GM12892 (cell line): ENCODE data around the gene CACNA1C.

Experiments used
- DNase-seq: peaks from one replicate; pipeline ENCODE4 v3.0.0; 2011; ENCODE audit not compliant: insufficient read length
- FAIRE-seq: peaks from 2 replicates; lab custom pipeline; 2011; peaks lifted over from hg19 to GRCh38; lab: Jason Lieb, UNC
- POLR2A ChIP-seq: IDR thresholded peaks from 2 replicates; pipeline ENCODE4 v1.6.1; 2011; ENCODE audit warnings: low read depth, low read length, control low read depth
- POLR2AphosphoS5 ChIP-seq: IDR thresholded peaks from 2 replicates; pipeline ENCODE4 v1.6.1; 2011; ENCODE audit warnings: low read depth, low read length, control low read depth
- TAF1 ChIP-seq: IDR thresholded peaks from 2 replicates; pipeline ENCODE4 v1.6.1; 2011; ENCODE audit warnings: low read depth, mild to moderate bottlenecking, control low read depth, low read length, borderline replicate concordance

The CACNA1C gene

GRCh38 chr12:2336409-2336829 lies 283.6 kb downstream of the CACNA1C start:
- no peak for DNase-seq
- TF ChIP-seq TAF1 = no peak
- TF ChIP-seq POLR2A = no peak
- FAIRE-seq = peak; percentile 90

- FAIRE-seq = peak; percentile 77
- no peak for DNase-seq
- TF ChIP-seq POLR2A = no peak
- TF ChIP-seq TAF1 = no peak
- no peak for TF ChIP-seq POLR2AphosphoS5
Observed at GRCh38 chr12:2337031-2338010, 284.5 kb downstream of the CACNA1C start.

GRCh38 chr12:2338381-2338780 lies 285.6 kb downstream of the CACNA1C start:
- FAIRE-seq (no peak), DNase-seq (no peak)
- TF ChIP-seq POLR2AphosphoS5 = no peak
- TF ChIP-seq TAF1 = no peak
- TF ChIP-seq POLR2A = no peak

- DNase-seq (no peak), FAIRE-seq (no peak)
- TF ChIP-seq POLR2A = no peak
- no peak for TF ChIP-seq POLR2AphosphoS5
- TF ChIP-seq TAF1 = no peak
Observed at GRCh38 chr12:2338991-2339431, 286.2 kb downstream of the CACNA1C start.

- TF ChIP-seq POLR2AphosphoS5 = no peak
- no peak for TF ChIP-seq TAF1
- no peak for TF ChIP-seq POLR2A
- FAIRE-seq (no peak), DNase-seq (no peak)
Observed at GRCh38 chr12:2341051-2341751, 288.4 kb downstream of the CACNA1C start.

- no peak for DNase-seq
- TF ChIP-seq POLR2AphosphoS5 = no peak
- no peak for TF ChIP-seq POLR2A
- TF ChIP-seq TAF1 = no peak
- no peak for FAIRE-seq
Observed at GRCh38 chr12:2341871-2342270, 289.1 kb downstream of the CACNA1C start.

GRCh38 chr12:2343681-2344080 lies 290.9 kb downstream of the CACNA1C start:
- TF ChIP-seq POLR2A (no peak), TAF1 (no peak), POLR2AphosphoS5 (no peak)
- FAIRE-seq (peak; percentile 69), DNase-seq (no peak)

- TF ChIP-seq POLR2A (no peak), POLR2AphosphoS5 (no peak), TAF1 (no peak)
- no peak for FAIRE-seq
- DNase-seq = no peak
Observed at GRCh38 chr12:2344476-2344875, 291.7 kb downstream of the CACNA1C start.

GRCh38 chr12:2344885-2345284 lies 292.1 kb downstream of the CACNA1C start:
- no peak for FAIRE-seq
- DNase-seq = no peak
- TF ChIP-seq TAF1 (no peak), POLR2A (no peak), POLR2AphosphoS5 (no peak)

GRCh38 chr12:2345902-2346301 lies 293.1 kb downstream of the CACNA1C start:
- DNase-seq (no peak), FAIRE-seq (no peak)
- no peak for TF ChIP-seq POLR2AphosphoS5
- no peak for TF ChIP-seq TAF1
- TF ChIP-seq POLR2A = no peak

- FAIRE-seq = no peak
- TF ChIP-seq POLR2A (no peak), POLR2AphosphoS5 (no peak), TAF1 (no peak)
Observed at GRCh38 chr12:2346416-2346815, 293.6 kb downstream of the CACNA1C start.

More at GRCh38 chr12:2346416-2346815, 293.6 kb downstream of the CACNA1C start:
- DNase-seq = no peak
